NCI-H187 (cell line): Measurements from ENCODE around the gene TRAK2.

Source experiments
- DNase-seq, 2 experiments: peaks; one replicate each; lab custom pipeline; 2025; lab: John Stamatoyannopoulos, UW

The TRAK2 gene

DNA sequence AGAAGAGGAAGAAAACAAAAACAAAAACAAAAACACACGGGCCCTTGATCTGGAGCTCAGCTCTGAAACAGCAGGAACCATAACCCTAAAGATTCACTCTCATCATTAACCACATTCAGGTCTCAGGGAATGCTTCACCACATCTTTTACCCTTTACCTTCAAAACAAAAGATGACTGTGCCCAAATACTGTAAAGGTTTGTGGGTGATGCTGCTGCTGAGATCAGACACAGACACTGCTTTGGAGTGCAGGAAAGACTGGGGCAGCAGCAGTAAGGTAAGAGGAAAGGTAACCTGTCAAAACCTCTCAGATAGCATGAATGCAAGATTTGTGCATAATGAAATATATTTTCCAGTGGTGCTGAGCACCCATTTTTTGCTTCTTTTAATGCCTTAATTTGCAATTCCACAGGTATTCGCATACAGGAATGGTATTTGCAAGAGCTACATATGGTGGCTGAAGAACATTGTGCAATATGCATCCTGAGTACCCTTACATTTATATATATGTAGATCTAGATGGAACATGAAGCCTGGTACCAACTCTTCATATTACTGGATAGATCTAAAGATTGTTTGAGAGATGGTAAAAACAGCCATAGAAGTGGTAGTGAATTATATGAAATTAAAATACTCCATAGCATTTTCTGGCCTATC is 90.1 kb downstream of the TRAK2 start:
- DNase-seq = no peak

DNA sequence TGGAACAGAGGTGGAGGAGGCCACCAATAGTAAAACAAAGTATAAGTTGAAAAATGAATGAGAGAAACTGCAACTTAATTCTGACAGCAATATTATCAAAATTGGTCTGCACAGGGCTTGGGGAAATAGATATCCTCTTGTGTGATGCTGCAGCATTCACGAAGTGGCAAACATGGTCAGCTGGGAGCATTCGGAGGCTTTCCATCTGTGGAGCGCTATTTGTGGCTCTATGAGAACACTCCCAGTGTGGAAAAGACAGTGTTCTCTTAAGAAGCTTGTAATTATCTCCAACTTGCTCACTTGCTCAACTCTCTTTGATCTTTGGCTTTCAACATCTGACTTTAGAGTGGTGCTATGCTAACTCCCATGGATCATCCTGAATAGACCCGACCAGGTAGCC is 91.0 kb downstream of the TRAK2 start:
- DNase-seq = no peak

DNA sequence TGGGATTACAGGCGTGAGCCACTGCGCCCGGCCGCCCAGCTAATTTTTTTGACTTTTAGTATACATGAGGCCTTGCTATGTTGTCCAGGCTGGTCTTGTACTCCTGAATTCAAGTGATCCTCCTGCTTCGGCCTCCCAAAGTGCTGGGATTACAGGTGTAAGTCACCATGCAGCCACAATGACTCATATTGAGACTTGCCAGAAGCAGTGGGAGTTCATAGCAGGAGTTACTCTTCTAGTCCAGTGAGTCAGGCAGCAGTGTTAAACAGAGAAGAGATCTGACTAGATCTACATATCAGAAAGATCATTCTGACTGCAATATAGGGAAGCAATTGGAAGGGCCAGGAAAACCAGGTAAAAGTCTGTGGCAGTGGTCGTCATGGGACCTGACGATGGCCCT is 92.6 kb downstream of the TRAK2 start:
- no peak for DNase-seq

DNA sequence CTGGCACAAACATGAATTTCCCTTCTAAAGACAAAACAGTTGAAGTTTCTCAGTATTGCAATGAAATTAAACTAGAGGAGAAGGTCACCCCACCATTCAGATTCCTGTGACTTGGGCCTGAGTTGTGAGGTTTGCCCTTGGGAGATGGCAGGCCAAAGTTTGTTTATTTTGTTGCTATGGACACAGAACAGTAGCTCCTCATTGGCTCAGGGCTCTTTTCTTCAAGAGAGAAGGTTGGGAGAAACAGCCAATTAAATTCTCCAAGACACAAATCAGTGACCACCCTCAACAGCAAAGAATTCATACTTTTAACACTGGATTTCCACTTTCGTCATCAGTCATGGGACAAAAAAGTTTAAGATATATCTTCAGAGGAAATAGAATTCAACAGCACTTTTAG is 94.0 kb downstream of the TRAK2 start, which contains the start of gene FLACC1:
Gene FLACC1 (minus strand): TSS at position 125 of the 400 bp plus-strand sequence. CDS start 5,941 bp downstream, outside the sequence.
- no peak for DNase-seq

GRCh38 chr2:201353116-201353515 is 98.1 kb downstream of the TRAK2 start:
- DNase-seq = no peak

DNA sequence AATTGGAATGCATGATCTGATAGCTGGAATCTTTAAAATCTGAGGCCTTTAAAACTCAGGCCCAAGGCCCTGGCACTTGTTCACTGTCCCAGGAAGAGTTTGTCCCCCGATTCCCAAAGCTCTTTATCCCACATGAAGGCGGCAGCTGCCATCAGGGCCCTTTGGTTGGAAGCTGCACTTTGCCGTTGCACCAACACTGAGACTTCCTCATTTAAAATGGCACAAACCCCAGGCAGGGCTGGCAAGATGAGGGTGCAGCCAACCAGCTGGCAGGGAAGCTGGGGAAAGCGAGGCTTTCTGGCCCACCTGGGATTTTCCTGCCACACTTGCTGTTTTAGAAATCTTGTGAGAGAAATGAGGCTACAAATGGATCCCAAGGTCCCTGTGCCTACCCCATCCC is 100.4 kb downstream of the TRAK2 start:
- no peak for DNase-seq

- no peak for DNase-seq
These were observed 101.7 kb downstream of the TRAK2 start for GRCh38 chr2:201349601-201350000.

DNA sequence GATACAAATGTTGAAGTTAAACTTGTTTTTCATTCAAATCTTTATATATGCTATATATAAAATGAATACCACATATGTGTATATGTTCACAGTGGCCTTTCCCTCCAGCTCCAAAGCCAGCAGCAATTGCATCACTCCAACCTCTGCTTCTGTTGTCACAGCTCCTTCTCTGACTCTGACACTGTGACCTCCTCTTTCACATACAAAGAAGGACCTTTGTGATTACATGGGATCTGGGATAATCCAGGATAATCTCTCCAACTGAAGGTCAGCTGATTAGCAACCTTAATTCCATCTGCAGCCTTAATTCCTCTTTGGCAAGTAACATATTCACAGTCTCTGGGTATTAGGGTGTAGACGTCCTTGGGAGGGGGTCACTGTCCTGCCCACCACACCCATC is 102.5 kb downstream of the TRAK2 start:
- no peak for DNase-seq

GRCh38 chr2:201347138-201347537 is 104.1 kb downstream of the TRAK2 start:
- no peak for DNase-seq

GRCh38 chr2:201345625-201346213 is 105.5 kb downstream of the TRAK2 start:
- DNase-seq = no peak

- DNase-seq = no peak
These were observed 106.4 kb downstream of the TRAK2 start for GRCh38 chr2:201344663-201345366.

- DNase-seq = no peak
These were observed 107.7 kb downstream of the TRAK2 start for GRCh38 chr2:201343559-201343958.

DNA sequence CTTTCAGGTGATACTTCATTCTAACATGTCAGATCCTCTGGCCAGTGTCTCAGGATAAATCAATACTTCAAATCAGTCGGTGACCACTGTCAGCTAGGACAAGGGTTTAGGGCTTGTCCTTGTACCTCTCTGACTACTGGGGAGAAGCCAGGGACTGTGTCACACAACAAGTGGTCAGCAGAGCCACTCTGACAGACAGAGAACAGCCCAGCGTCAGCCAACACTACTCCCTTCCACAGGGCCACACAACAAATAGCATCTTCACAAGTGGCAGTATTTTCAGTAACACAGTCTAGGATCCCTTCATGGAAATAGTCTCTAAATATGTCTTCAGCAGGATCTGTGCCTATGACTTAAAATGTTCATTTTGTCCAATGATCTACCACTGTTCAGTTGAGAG is 108.3 kb downstream of the TRAK2 start:
- DNase-seq = no peak

- no peak for DNase-seq
These were observed 121.8 kb downstream of the TRAK2 start for GRCh38 chr2:201329409-201329808.

DNA sequence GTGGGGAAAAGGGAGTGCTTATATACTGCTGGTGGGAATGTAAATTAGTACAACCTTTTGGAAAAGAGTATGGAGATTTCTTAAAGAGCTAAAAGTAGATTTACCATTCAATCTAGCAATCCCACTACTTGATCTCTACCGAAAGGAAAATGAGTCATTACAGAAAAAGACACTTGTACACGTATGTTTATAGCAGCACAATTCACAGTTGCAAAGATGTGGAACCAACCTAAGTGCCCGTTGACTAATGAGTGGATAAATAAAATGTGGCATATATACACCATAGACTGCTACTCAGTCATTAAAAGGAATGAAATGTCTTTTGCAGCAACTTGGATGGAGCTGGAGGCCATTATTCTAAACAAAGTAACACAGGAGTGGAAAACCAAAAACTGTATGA is 123.6 kb downstream of the TRAK2 start:
- DNase-seq = no peak
